Vagina (tissue), 2 donors: ENCODE data around the gene DNAJC11. TPM values are rescaled to one million over a fixed set of nuclear protein-coding genes. Genes with fewer than 3 reads are reported as not detected.

Experiments
- DNase-seq, 2 donors: peaks; one replicate each; pipeline ENCODE4 v3.0.0-alpha.2; 2017; ENCODE audit errors: extremely low spot score in 2 of 2
- H3K27ac ChIP-seq: fragments of 200-600 bp; sonication (generic); one replicate; pipeline ENCODE4 v1.5.1; 2019
- H3K27me3 ChIP-seq: fragments of 200-600 bp; sonication (generic); one replicate; pipeline ENCODE4 v1.5.1; 2019
- H3K36me3 ChIP-seq, 2 donors: fragments of 200-600 bp; sonication (generic); one replicate each; pipeline ENCODE4 v1.5.1; 2017 to 2019
- H3K4me1 ChIP-seq: fragments of 200-600 bp; sonication (generic); one replicate; pipeline ENCODE4 v1.5.1; 2019
- H3K4me3 ChIP-seq, 2 donors: fragments of 200-600 bp; sonication (generic); 1 replicate in 1 of 2; 2 replicates in 1 of 2; pipeline ENCODE4 v1.5.1; 2016 to 2019
- H3K9me3 ChIP-seq: fragments of 200-600 bp; sonication (generic); one replicate; pipeline ENCODE4 v1.5.1; 2019
- CTCF ChIP-seq, 3 experiments: fragments of 450-650 bp in 2 of 3; fragments of 200-600 bp in 1 of 3; sonication (generic) in 1 of 3; IDR thresholded peaks; one replicate each; pipeline ENCODE4 v1.5.1; 2017 to 2019; ENCODE audit warnings: antibody characterized with exemption in 3 of 3, mild to moderate bottlenecking in 2 of 3, moderate library complexity in 2 of 3
- POLR2A ChIP-seq, 2 donors: fragments of 450-650 bp; IDR thresholded peaks; one replicate each; pipeline ENCODE4 v1.6.1; 2017; ENCODE audit warnings: antibody characterized with exemption in 2 of 2, mild to moderate bottlenecking in 2 of 2, moderate library complexity in 2 of 2
- POLR2AphosphoS5 ChIP-seq, 2 donors: sonication (generic); formaldehyde crosslinking; IDR thresholded peaks; one replicate each; pipeline ENCODE4 v1.9.0; 2017; ENCODE audit warnings: antibody characterized with exemption in 2 of 2, mild to moderate bottlenecking in 2 of 2, low read depth in 1 of 2; ENCODE audit not compliant: insufficient read depth in 1 of 2
- intact Hi-C: fragments of 100-400 bp; cut with DNase I; formaldehyde crosslinking; loops from one replicate; pipeline ENCODE4 v1.15.1; 2023
- total RNA-seq: library from RNA; depleted of rRNA; stranded (reverse); fragments of >200 nt; gene quantifications from one replicate; pipeline ENCODE4 v1.2.3, GENCODE V29; 2016

The DNAJC11 gene
- total RNA-seq, 1 donor from 2014 or later, result 29.2 TPM

- no peak overlapping the region for H3K27ac ChIP-seq
- intact Hi-C loops, result no loop called here
- no peak overlapping the region for H3K4me3 ChIP-seq
- H3K9me3 ChIP-seq, result no peaks in the 10 kb centered on the region
- peaks cover 77% of the 10 kb centered on the region for H3K4me1 ChIP-seq
- DNase-seq, result no peak
- H3K36me3 ChIP-seq, result peaks cover 0 to 83% of the 10 kb centered on the region in 2 donors
- no peak for TF ChIP-seq POLR2AphosphoS5 (IDR thresholded peaks at IDR 0.05; ENCODE audit: insufficient read depth in 1 of 2, low read depth in 1 of 2)
- TF ChIP-seq POLR2A (IDR thresholded peaks at IDR 0.05), result no peak
- no peak for TF ChIP-seq CTCF (IDR thresholded peaks at IDR 0.05)
- H3K27me3 ChIP-seq, result no peaks in the 10 kb centered on the region
Observed at GRCh38 chr1:6591644-6592043, 110.0 kb downstream of the DNAJC11 start.

- H3K27ac ChIP-seq, result no peak overlapping the region
- no peak for TF ChIP-seq POLR2A (IDR thresholded peaks at IDR 0.05)
- TF ChIP-seq POLR2AphosphoS5 (IDR thresholded peaks at IDR 0.05; ENCODE audit: insufficient read depth in 1 of 2, low read depth in 1 of 2), result no peak
- no peak for TF ChIP-seq CTCF (IDR thresholded peaks at IDR 0.05)
Observed at GRCh38 chr1:6591222-6591621, 110.4 kb downstream of the DNAJC11 start.

GRCh38 chr1:6590046-6590445 lies 111.6 kb downstream of the DNAJC11 start:
- intact Hi-C loops, result no loop called here
- peaks cover 67% of the 10 kb centered on the region for H3K4me1 ChIP-seq
- no peak for DNase-seq
- no peak overlapping the region for H3K4me3 ChIP-seq
- no peaks in the 10 kb centered on the region for H3K27me3 ChIP-seq
- H3K27ac ChIP-seq, result no peak overlapping the region
- no peaks in the 10 kb centered on the region for H3K9me3 ChIP-seq
- peaks cover 0 to 68% of the 10 kb centered on the region in 2 donors for H3K36me3 ChIP-seq
- TF ChIP-seq POLR2A (IDR thresholded peaks at IDR 0.05), result no peak
- no peak for TF ChIP-seq POLR2AphosphoS5 (IDR thresholded peaks at IDR 0.05; ENCODE audit: insufficient read depth in 1 of 2, low read depth in 1 of 2)
- TF ChIP-seq CTCF (IDR thresholded peaks at IDR 0.05), result no peak

More at GRCh38 chr1:6591222-6591621, 110.4 kb downstream of the DNAJC11 start:
- H3K9me3 ChIP-seq, result no peaks in the 10 kb centered on the region
- H3K36me3 ChIP-seq, result peaks cover 0 to 79% of the 10 kb centered on the region in 2 donors
- H3K27me3 ChIP-seq, result no peaks in the 10 kb centered on the region
- no peak overlapping the region for H3K4me3 ChIP-seq
- no peak for DNase-seq
- H3K4me1 ChIP-seq, result peaks cover 75% of the 10 kb centered on the region
- intact Hi-C loops, result no loop called here

- intact Hi-C loops, result no loop called here
- no peaks in the 10 kb centered on the region for H3K9me3 ChIP-seq
- no peak for TF ChIP-seq CTCF (IDR thresholded peaks at IDR 0.05)
- no peak for TF ChIP-seq POLR2AphosphoS5 (IDR thresholded peaks at IDR 0.05; ENCODE audit: insufficient read depth in 1 of 2, low read depth in 1 of 2)
- H3K27me3 ChIP-seq, result no peaks in the 10 kb centered on the region
- no peak overlapping the region for H3K4me3 ChIP-seq
- H3K36me3 ChIP-seq, result peaks cover 0 to 58% of the 10 kb centered on the region in 2 donors
- H3K4me1 ChIP-seq, result peaks cover 68% of the 10 kb centered on the region
- no peak for DNase-seq
- no peak overlapping the region for H3K27ac ChIP-seq
Observed at GRCh38 chr1:6588893-6589520, 112.6 kb downstream of the DNAJC11 start.

GRCh38 chr1:6588128-6588892 lies 113.3 kb downstream of the DNAJC11 start:
- intact Hi-C loops, result no loop called here
- no peaks in the 10 kb centered on the region for H3K9me3 ChIP-seq
- peak in 1 of 2 donors; percentile 83 for DNase-seq
- no peaks in the 10 kb centered on the region for H3K27me3 ChIP-seq
- H3K36me3 ChIP-seq, result peaks cover 0 to 51% of the 10 kb centered on the region in 2 donors
- TF ChIP-seq POLR2AphosphoS5 (IDR thresholded peaks at IDR 0.05; ENCODE audit: insufficient read depth in 1 of 2, low read depth in 1 of 2), result no peak
- no peak for TF ChIP-seq POLR2A (IDR thresholded peaks at IDR 0.05)
- TF ChIP-seq CTCF (IDR thresholded peaks at IDR 0.05), result no peak
- H3K27ac ChIP-seq, result no peak overlapping the region
- no peak overlapping the region for H3K4me3 ChIP-seq
- H3K4me1 ChIP-seq, result peaks cover 67% of the 10 kb centered on the region
